ENCODE measurements around the gene DSG2.

- TF ChIP-seq, protein P1, sequence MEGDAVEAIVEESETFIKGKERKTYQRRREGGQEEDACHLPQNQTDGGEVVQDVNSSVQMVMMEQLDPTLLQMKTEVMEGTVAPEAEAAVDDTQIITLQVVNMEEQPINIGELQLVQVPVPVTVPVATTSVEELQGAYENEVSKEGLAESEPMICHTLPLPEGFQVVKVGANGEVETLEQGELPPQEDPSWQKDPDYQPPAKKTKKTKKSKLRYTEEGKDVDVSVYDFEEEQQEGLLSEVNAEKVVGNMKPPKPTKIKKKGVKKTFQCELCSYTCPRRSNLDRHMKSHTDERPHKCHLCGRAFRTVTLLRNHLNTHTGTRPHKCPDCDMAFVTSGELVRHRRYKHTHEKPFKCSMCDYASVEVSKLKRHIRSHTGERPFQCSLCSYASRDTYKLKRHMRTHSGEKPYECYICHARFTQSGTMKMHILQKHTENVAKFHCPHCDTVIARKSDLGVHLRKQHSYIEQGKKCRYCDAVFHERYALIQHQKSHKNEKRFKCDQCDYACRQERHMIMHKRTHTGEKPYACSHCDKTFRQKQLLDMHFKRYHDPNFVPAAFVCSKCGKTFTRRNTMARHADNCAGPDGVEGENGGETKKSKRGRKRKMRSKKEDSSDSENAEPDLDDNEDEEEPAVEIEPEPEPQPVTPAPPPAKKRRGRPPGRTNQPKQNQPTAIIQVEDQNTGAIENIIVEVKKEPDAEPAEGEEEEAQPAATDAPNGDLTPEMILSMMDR (conservative IDR thresholded peaks at IDR 0.05; ENCODE audit: low read depth, low read length) = no peak
- no peak for TF ChIP-seq EZH2 (IDR thresholded peaks at IDR 0.05; ENCODE audit: borderline replicate concordance, low read depth, low read length, poor library complexity, severe bottlenecking)
Observed at GRCh38 chr18:31563778-31564177, 65.8 kb downstream of the DSG2 start.

Data from A673 (cell line).